Activated naive CD8-positive, alpha-beta T cell treated with anti-CD3 and anti-CD28 coated beads for 36 hours (primary cell): Measurements from ENCODE around the gene FOSL1. TPM values are rescaled to one million over a fixed set of nuclear protein-coding genes. Genes with fewer than 3 reads are reported as not detected.

Experiments
- DNase-seq: peaks from one replicate; pipeline ENCODE4 v3.0.0; 2021
- H3K27ac Mint-ChIP-seq: one replicate; pipeline ENCODE4 v1.8.0; 2022; ENCODE audit warnings: mild to moderate bottlenecking, moderate library complexity, mixed read lengths
- H3K27me3 Mint-ChIP-seq: one replicate; pipeline ENCODE4 v1.8.0; 2022; ENCODE audit warnings: mild to moderate bottlenecking, mixed read lengths
- H3K36me3 Mint-ChIP-seq: one replicate; pipeline ENCODE4 v1.8.0; 2021; ENCODE audit warnings: mild to moderate bottlenecking, mixed read lengths
- H3K4me1 Mint-ChIP-seq: one replicate; pipeline ENCODE4 v1.8.0; 2021; ENCODE audit warnings: mixed read lengths
- H3K4me3 Mint-ChIP-seq: one replicate; pipeline ENCODE4 v1.8.0; 2022; ENCODE audit warnings: mild to moderate bottlenecking, moderate library complexity, mixed read lengths
- H3K9me3 Mint-ChIP-seq: one replicate; pipeline ENCODE4 v1.8.0; 2022; ENCODE audit warnings: mixed read lengths
- total RNA-seq, 2 experiments: library from RNA; stranded (reverse); gene quantifications; one replicate each; pipeline ENCODE4 v1.2.3, GENCODE V29; 2021

The FOSL1 gene
- total RNA-seq, 2 experiments from 2014 or later: 15.8 to 16.0 TPM

DNA sequence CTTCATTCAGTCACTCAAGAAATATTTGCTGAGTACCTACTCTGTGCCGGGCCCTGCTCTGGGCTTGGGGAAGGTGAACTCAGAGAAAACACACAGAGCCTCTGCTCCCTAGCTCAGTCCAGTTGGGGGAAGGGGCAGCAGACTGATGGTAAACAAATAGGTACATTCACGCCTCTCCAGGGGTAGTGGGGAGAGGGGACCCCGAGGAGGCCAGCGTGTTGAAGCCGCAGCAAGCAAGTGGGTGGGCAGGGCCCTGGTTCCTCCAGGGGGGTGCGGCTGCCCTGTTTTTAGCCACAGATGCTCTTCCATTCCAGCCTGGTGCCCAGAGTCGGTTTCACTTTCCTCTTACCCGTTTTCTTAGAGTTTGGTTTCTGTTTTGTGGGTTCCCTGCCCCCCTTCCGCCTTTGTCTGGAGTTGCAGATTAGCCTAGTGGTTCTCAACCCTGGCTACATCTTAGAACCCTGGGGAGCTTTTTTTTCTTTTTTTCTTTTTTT, 27.8 kb upstream of the FOSL1 start:
- Mint-ChIP-seq H3K36me3 (peaks cover 4% of the 10 kb centered on the region), H3K27me3 (no peaks in the 10 kb centered on the region), H3K4me1 (peaks cover 45% of the 10 kb centered on the region), H3K27ac (peak overlapping the region; percentile 96), H3K9me3 (no peaks in the 10 kb centered on the region), H3K4me3 (peak overlapping the region; percentile 76)
- DNase-seq: peak; percentile 76

DNA sequence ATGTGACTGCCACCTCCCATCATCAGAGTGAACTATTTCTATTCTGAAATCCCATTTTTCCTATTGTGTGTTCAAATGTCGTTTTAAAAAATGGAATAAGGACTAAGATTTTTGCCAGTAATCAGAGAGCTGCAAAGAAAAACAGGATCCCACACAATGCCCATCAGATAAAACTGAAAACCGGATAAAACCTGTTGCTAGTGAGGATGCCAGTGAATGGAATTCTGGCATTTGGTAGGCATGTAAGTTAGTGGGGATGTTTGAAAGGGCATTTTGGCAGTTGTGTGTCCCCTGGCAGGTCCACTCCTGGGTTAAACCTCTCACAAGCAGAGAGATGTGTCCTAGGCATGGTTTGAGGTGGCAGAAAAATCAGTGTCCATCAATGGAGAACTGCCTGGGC, 25.2 kb upstream of the FOSL1 start:
- H3K36me3 Mint-ChIP-seq: peaks cover 4% of the 10 kb centered on the region

DNA sequence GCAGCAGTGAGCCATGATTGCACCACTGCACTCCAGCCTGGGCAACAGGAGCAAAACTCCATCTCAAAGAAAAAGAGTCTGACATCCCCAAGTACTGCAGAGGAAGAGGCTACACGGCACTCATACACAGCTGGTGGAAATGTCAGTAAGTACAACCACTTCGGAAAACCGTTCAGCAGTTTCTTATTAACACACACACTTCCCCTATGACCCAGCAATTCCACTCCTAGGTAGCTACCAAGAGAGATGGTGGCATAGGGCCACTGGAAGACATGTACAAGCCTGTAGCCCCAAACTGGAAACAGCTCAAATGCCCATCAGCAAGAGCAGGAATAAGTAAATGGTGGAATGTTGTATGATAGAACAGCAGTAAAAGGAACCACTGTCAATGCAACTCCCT, 22.4 kb upstream of the FOSL1 start:
- Mint-ChIP-seq H3K36me3 (peaks cover 4% of the 10 kb centered on the region), H3K9me3 (no peaks in the 10 kb centered on the region)

More for the DNA sequence above, 25.2 kb upstream of the FOSL1 start:
- Mint-ChIP-seq H3K27me3 (no peaks in the 10 kb centered on the region), H3K4me3 (no peak overlapping the region), H3K27ac (no peak overlapping the region), H3K4me1 (peaks cover 36% of the 10 kb centered on the region), H3K9me3 (no peaks in the 10 kb centered on the region)
- no peak for DNase-seq

DNA sequence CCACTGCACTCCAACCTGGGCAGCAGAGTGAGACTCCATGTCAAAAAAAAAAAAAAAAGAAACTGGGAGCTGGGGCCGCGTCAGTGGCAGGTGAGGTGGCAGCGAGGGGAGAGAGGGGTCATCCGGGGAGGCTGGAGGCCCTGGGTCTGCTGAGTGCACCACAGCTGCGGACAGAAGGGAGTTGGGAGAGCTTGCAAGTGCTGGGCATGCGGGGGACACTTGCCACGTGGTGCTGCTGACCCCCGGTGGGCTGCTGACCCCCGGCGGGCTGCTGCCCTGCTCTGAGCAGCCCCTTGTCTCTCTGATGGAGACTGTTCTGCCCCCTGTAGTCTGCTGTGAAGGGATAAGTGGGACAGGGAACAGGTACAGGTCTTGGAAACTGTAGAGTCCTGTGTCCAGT, 21.7 kb upstream of the FOSL1 start:
- Mint-ChIP-seq H3K27ac (no peak overlapping the region), H3K4me3 (no peak overlapping the region)

More for the DNA sequence above, 22.4 kb upstream of the FOSL1 start:
- no peak for DNase-seq
- Mint-ChIP-seq H3K4me3 (no peak overlapping the region), H3K27ac (no peak overlapping the region), H3K27me3 (no peaks in the 10 kb centered on the region), H3K4me1 (peaks cover 18% of the 10 kb centered on the region)

DNA sequence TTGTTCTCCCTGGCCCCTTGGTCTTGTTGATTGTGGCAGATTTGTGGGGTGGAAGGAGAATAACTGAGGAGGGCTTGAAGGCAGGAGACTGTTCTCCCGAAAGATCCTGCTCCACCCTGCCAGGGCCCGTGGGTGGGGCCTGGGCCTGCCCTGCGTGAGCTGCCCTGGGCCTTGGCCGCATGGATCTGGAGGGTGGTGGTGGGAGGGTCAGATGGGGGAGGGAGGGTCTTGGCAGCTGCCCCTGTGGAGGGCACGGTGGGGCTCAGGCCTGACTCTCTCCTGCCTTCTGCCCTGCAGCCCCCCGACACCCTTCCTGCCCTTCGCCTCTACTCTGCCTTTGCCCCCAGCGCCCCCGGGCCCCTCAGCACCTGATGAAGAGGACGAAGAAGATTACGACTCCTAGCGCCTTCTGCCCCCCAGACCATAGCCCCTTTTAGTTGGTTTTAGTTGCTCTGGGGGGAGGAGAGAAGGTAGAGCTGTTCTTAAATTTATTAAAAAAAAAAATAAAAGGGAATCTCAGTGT, 20.9 kb upstream of the FOSL1 start:
- Mint-ChIP-seq H3K27ac (no peak overlapping the region), H3K4me1 (peaks cover 23% of the 10 kb centered on the region), H3K27me3 (no peaks in the 10 kb centered on the region), H3K4me3 (peak overlapping the region; percentile 95), H3K36me3 (peaks cover 2% of the 10 kb centered on the region), H3K9me3 (no peaks in the 10 kb centered on the region)
- no peak for DNase-seq

More for the DNA sequence above, 21.7 kb upstream of the FOSL1 start:
- DNase-seq: no peak
- H3K4me1 Mint-ChIP-seq: peaks cover 17% of the 10 kb centered on the region
- no peaks in the 10 kb centered on the region for H3K27me3 Mint-ChIP-seq
- H3K36me3 Mint-ChIP-seq: peaks cover 2% of the 10 kb centered on the region
- no peaks in the 10 kb centered on the region for H3K9me3 Mint-ChIP-seq

DNA sequence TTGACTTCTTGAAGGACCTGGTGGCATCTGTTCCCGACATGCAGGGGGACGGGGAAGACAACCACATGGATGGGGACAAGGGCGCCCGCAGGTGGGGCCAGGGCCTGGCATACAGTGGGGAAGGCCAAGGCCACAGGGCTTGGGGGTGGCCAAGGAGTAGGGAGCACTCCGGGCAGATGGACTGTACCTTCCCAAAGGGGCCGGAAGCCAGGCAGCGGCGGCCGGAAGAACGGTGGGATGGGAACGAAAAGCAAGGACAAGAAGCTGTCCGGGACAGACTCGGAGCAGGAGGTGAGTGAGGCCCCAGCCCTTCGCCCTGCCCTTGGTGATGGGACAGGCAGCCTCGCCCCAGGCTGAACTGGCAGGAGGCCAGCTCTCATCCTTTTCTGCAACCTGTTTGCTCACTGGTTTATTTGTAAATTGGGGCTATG, 20.2 kb upstream of the FOSL1 start:
- no peak for DNase-seq
- Mint-ChIP-seq H3K27me3 (no peaks in the 10 kb centered on the region), H3K36me3 (peaks cover 2% of the 10 kb centered on the region), H3K9me3 (no peaks in the 10 kb centered on the region), H3K4me1 (peaks cover 23% of the 10 kb centered on the region), H3K27ac (peak overlapping the region; percentile 88), H3K4me3 (peak overlapping the region; percentile 95)

DNA sequence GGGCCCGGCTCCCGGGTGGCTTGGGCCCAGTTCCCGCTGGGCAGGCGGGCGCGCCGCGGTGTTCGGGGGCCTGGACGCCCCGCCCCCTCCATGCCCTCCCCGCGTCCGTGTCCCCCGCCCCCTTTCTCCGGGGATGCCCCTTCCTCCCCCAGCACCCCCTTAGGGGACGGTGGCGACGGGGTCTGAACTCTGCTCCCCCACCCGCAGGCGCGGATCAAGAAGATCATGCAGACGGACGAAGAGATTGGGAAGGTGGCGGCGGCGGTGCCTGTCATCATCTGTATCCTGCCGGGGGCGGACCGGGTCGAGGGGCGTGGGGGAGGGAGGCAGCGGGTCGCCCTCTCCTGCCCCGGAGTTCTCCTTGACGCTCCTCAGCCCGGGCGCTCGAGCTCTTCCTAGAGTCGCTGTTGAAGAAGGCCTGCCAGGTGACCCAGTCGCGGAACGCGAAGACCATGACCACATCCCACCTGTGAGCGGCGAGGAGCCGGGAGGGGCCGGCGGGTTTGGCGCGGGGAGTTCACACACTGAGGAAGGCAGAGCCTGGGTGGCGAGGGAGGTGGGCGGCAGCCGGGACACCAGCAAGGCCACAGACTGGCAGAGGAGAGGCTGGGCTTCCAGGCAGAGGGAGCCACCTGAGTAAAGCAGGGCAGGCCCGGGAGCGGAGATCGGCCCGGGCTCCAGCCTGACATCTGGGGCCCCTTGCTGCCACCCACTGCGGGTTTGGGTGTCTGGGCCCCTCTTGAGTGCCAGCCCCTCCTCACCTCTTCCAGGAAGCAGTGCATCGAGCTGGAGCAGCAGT, 19.6 kb upstream of the FOSL1 start:
- DNase-seq: peak; percentile 71
- Mint-ChIP-seq H3K4me1 (peaks cover 29% of the 10 kb centered on the region), H3K27me3 (no peaks in the 10 kb centered on the region), H3K27ac (peak overlapping the region; percentile 88), H3K9me3 (no peaks in the 10 kb centered on the region), H3K4me3 (peak overlapping the region; percentile 95), H3K36me3 (peaks cover 2% of the 10 kb centered on the region)

DNA sequence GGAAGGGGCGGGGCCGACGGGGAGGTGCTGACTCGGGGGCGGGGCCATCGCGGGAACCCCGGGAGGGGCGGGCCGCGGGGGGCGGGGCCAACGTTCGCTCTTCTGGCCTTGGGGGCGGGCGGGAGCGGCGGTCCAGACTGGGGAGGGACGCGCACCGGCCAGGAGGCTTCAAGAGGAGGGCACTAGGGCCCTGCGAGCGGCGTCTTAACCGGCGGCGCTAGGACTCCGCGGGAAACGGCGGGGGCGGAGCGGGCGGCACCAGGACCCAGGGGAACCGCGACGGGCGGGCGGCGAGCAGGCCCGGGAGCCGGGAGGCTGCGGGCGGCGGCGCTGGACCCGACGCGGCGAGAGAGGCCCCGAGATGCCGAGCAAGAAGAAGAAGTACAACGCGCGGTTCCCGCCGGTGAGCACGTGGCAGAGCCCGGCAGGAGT, 19.0 kb upstream of the FOSL1 start, which contains the start of gene DRAP1:
DRAP1 (plus strand) TSS at position 286 of the 432 bp plus-strand sequence; CDS start at position 362, 76 bp downstream.
- Mint-ChIP-seq H3K4me1 (peaks cover 29% of the 10 kb centered on the region), H3K4me3 (peak within 1 kb of the TSS; percentile 95), H3K27ac (peak within 1 kb of the TSS; percentile 88), H3K27me3 (no peaks in the 10 kb centered on the region), H3K36me3 (peaks cover 2% of the 10 kb centered on the region), H3K9me3 (no peaks in the 10 kb centered on the region)
- peak; percentile 98 for DNase-seq

DNA sequence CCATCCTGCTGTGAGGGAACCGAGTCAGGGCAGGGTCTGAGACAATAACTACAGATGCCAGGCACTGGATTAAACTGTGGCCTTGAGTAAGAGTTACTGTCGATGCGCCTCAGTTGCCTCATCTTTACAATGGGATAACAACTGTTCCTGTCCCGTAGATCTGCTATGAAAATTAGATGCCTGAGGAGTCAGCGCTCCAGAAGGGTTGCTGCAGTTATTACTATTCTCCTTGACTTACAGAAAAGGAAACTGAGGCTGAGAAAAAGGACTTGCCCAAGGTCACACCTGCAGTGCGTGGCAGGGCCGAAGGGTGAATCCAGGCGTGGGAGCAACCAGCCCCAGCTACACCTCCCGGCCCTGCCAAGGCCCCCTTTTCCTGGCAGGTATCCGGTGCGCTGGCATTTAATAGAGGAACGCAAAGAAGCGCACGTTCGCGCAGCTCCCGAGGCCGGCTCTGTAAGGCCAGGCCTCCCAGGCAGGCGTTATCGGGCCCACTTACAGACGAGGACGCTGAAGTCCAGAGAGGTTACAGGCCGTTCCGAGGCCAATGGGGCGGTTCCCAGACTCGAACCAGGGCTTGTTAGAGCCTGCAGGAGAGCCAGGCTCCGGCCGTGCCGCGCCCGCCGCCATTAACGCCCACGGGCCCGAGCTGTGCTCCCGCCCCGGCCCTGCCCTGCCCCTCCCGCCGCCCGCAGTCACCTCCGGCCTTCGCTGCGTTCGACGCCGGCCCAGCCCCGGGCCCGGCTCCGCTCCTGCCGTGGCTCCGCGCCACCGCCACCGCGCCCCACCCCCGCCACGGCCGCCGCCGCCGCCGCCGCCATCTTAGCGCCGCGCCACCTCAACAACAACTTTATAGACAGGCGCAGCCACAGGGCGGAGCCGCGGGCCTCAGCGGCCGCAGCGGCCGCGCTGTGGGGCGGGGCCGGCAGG, 18.3 kb upstream of the FOSL1 start, which contains the start of gene C11orf68:
C11orf68 (minus strand) TSS at position 852 of the 930 bp plus-strand sequence; CDS start at position 821, 31 bp downstream.
- H3K27ac Mint-ChIP-seq: peak within 1 kb of the TSS; percentile 88
- no peaks in the 10 kb centered on the region for H3K9me3 Mint-ChIP-seq
- no peaks in the 10 kb centered on the region for H3K27me3 Mint-ChIP-seq
- peaks cover 29% of the 10 kb centered on the region for H3K4me1 Mint-ChIP-seq
- peak within 1 kb of the TSS; percentile 95 for H3K4me3 Mint-ChIP-seq
- DNase-seq: no peak
- peaks cover 1% of the 10 kb centered on the region for H3K36me3 Mint-ChIP-seq

DNA sequence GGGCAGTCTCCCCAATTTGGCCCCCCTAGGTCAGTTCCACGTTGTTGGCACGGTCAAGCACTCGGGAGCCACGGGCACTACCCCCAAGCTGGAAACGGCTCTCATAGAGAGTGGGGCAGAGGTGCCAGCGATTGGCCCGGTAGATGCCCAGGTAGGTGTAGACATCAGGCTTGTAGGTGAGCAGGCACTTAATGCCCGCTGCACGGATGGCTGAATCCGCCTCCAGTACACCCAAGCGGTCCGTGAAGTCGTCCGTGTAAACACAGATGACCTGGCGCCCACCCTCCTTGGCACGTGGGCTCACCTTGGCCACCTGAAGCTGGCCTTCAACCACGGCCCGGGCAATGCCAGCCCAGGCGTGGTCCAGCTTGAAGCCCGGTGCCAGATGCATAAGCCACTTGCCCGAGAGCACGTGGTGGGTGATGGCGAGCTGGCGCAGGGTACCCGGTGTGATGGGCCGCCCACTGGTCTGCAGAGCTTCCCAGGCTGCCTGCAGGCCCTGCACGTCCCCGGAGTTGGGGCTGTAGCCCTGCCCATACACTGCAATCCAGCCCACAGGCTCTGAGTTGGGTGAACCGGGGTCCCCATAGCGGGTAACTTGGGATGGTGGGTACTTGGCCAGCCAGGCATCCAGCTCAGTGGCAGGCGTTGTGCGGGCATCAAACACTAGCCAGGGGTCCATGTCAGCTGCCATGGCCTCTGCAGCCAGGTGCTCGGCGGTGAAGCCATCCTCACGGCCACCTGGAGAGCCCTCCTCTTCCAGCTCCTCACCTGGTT, 17.4 kb upstream of the FOSL1 start:
- Mint-ChIP-seq H3K4me3 (peak overlapping the region; percentile 85), H3K4me1 (peaks cover 29% of the 10 kb centered on the region), H3K27ac (no peak overlapping the region), H3K36me3 (no peaks in the 10 kb centered on the region), H3K27me3 (no peaks in the 10 kb centered on the region), H3K9me3 (no peaks in the 10 kb centered on the region)
- no peak for DNase-seq

DNA sequence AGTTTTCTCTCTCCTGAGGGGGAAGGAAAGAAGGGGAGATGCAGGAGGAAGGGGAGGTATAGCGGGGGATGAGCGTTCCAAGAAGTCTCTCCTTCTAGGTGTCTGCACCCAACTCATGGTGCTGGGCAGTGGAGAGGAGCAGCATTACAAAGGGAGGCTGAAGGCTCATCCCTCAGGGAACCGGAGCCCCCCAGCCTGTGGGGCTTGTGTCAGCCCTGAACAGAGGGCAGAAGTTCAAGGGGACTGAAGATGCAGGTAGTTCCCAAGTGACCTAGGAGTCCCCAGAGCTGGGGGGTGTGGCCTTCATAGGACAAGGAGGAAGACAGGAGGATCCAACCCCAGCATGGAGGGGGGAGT, 16.9 kb upstream of the FOSL1 start:
- no peaks in the 10 kb centered on the region for H3K36me3 Mint-ChIP-seq
- H3K9me3 Mint-ChIP-seq: no peaks in the 10 kb centered on the region
- H3K4me1 Mint-ChIP-seq: peaks cover 25% of the 10 kb centered on the region
- H3K4me3 Mint-ChIP-seq: peak overlapping the region; percentile 85
- H3K27ac Mint-ChIP-seq: peak overlapping the region; percentile 16
- no peaks in the 10 kb centered on the region for H3K27me3 Mint-ChIP-seq
- no peak for DNase-seq

DNA sequence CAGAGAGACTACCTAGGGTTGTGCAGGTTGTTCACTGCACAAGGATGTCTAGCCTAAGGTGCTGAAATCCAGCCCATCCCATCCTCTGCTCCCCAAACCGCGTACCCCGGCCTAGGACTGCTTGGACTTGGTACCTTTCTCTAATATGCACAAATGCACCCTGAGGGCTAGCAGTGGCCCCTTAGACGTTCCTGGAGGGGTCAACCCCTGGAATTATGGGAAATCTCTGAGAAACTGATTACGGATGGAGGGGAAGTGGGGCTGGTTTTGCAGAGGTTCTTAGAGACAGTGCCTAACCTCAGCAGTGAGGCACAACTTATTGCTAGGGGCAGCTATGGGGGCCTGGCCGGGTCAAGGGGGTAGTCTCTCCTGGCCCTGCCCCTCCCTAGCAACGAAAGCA, 16.2 kb upstream of the FOSL1 start:
- no peak for DNase-seq
- no peaks in the 10 kb centered on the region for H3K9me3 Mint-ChIP-seq
- no peaks in the 10 kb centered on the region for H3K27me3 Mint-ChIP-seq
- peak overlapping the region; percentile 44 for H3K27ac Mint-ChIP-seq
- H3K4me3 Mint-ChIP-seq: peak overlapping the region; percentile 85
- H3K36me3 Mint-ChIP-seq: no peaks in the 10 kb centered on the region
- H3K4me1 Mint-ChIP-seq: peaks cover 24% of the 10 kb centered on the region

DNA sequence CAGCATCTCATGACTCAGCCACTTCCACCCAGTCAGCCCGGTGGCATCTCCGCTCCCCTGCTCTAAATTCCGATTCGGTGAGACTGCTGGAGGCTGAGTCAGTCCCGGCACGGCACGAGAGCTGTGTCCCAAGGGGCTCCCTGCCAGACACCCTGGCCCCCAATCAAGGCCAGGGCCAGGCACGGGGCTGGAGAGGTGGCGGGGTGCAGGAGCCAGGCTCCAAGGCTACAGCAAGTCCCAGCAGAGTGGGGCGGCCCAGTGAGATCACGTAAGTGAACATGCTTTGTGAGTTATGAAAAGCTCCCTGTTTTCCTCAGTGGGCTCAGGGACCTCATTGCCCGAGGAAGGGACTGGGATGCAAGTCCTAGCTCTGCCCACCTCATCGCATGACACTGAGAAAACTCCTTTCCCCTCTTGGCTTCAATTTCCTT, 15.6 kb upstream of the FOSL1 start:
- Mint-ChIP-seq H3K9me3 (no peaks in the 10 kb centered on the region), H3K27ac (no peak overlapping the region)
- no peak for DNase-seq

More for the DNA sequence above, 15.6 kb upstream of the FOSL1 start:
- H3K4me1 Mint-ChIP-seq: peaks cover 24% of the 10 kb centered on the region
- no peaks in the 10 kb centered on the region for H3K27me3 Mint-ChIP-seq
- H3K36me3 Mint-ChIP-seq: no peaks in the 10 kb centered on the region
- H3K4me3 Mint-ChIP-seq: no peak overlapping the region
